GM19397 (cell line): ENCODE measurements around the gene UQCC2.

Experiments used
- ATAC-seq: cut with Tn5 transposase; IDR thresholded peaks from one replicate; pipeline ENCODE4 v1.9.1; 2021; ENCODE audit warnings: mild to moderate bottlenecking, moderate library complexity; ENCODE audit not compliant: unreplicated experiment

Gene UQCC2

GRCh38 chr6:33708516-33709204, 2.8 kb downstream of the UQCC2 start:
- no peak for ATAC-seq

- ATAC-seq, result no peak
These were observed 3.7 kb downstream of the UQCC2 start for GRCh38 chr6:33707771-33708170.

GRCh38 chr6:33705955-33706725, 5.4 kb downstream of the UQCC2 start:
- no peak for ATAC-seq

GRCh38 chr6:33705268-33705885, 6.1 kb downstream of the UQCC2 start:
- no peak for ATAC-seq

GRCh38 chr6:33704215-33705066, 7.1 kb downstream of the UQCC2 start:
- ATAC-seq, result no peak

GRCh38 chr6:33702345-33702977, 9.0 kb downstream of the UQCC2 start:
- no peak for ATAC-seq

- ATAC-seq, result no peak
These were observed 11.0 kb downstream of the UQCC2 start for GRCh38 chr6:33700391-33701050.

- ATAC-seq, result no peak
These were observed 11.8 kb downstream of the UQCC2 start for GRCh38 chr6:33699739-33700138.

- ATAC-seq, result no peak
These were observed 12.4 kb downstream of the UQCC2 start for GRCh38 chr6:33699131-33699530.

- ATAC-seq, result no peak
These were observed 13.0 kb downstream of the UQCC2 start for GRCh38 chr6:33698494-33698893.

GRCh38 chr6:33697845-33698244, 13.7 kb downstream of the UQCC2 start:
- ATAC-seq, result no peak

- no peak for ATAC-seq
These were observed 14.7 kb downstream of the UQCC2 start for GRCh38 chr6:33696548-33697518.

- ATAC-seq, result no peak
These were observed 15.4 kb downstream of the UQCC2 start for GRCh38 chr6:33696076-33696475.

- ATAC-seq, result no peak
These were observed 16.0 kb downstream of the UQCC2 start for GRCh38 chr6:33695451-33695887.

- no peak for ATAC-seq
These were observed 16.5 kb downstream of the UQCC2 start for GRCh38 chr6:33694977-33695376.

- no peak for ATAC-seq
These were observed 17.0 kb downstream of the UQCC2 start for GRCh38 chr6:33694401-33694931.

GRCh38 chr6:33693186-33694105, 18.1 kb downstream of the UQCC2 start:
- ATAC-seq, result no peak

- no peak for ATAC-seq
These were observed 18.7 kb downstream of the UQCC2 start for GRCh38 chr6:33692760-33693158.
